ENCODE measurements around the gene ISLR. TPM values are rescaled to one million over a fixed set of nuclear protein-coding genes. Genes with fewer than 3 reads are reported as not detected.

The ISLR gene
- total and polyA plus RNA-seq, 4 donors, result 2.4 to 4.2 (median 3.5) TPM

- Histone ChIP-seq H3K4me1 (ENCODE audit: control insufficient read depth in 4 of 4, insufficient read depth in 4 of 4, low read length in 3 of 4) (peaks cover 0 to 4% (median 0%) of the 10 kb centered on the region in 4 donors), H3K9me3 (ENCODE audit: control insufficient read depth in 4 of 4, low read length in 3 of 4) (no peaks in the 10 kb centered on the region), H3K36me3 (ENCODE audit: control insufficient read depth in 4 of 4, insufficient read depth in 3 of 4, low read depth in 1 of 4, low read length in 3 of 4) (no peaks in the 10 kb centered on the region), H3K4me3 (ENCODE audit: low read depth in 1 of 3, low read length in 3 of 3) (no peak overlapping the region), H3K27me3 (ENCODE audit: control insufficient read depth in 4 of 4, insufficient read depth in 4 of 4, low read length in 3 of 4) (no peaks in the 10 kb centered on the region), H3K27ac (ENCODE audit: low read depth in 1 of 2, low read length in 2 of 2) (no peak overlapping the region), H3K9ac (ENCODE audit: low read depth in 1 of 2, low read length in 2 of 2) (no peak overlapping the region)
- 91% methylated on average over 45 of the region's 45 CpGs for WGBS
- TF ChIP-seq, protein P1, sequence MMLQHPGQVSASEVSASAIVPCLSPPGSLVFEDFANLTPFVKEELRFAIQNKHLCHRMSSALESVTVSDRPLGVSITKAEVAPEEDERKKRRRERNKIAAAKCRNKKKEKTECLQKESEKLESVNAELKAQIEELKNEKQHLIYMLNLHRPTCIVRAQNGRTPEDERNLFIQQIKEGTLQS (IDR thresholded peaks at IDR 0.05), result no peak
- TF ChIP-seq FOXA1 (IDR thresholded peaks at IDR 0.05) (no peak), SP1 (IDR thresholded peaks at IDR 0.05) (no peak), NR2F2 (IDR thresholded peaks at IDR 0.05) (no peak), FOXA2 (IDR thresholded peaks at IDR 0.05) (no peak), RAD21 (IDR thresholded peaks at IDR 0.05) (no peak), GABPA (IDR thresholded peaks at IDR 0.05 in 1 of 2, conservative IDR thresholded peaks at IDR 0.05 in 1 of 2) (no peak), TAF1 (conservative IDR thresholded peaks at IDR 0.05) (no peak), HNF4A (conservative IDR thresholded peaks at IDR 0.05) (no peak), RXRA (IDR thresholded peaks at IDR 0.05) (no peak), JUND (IDR thresholded peaks at IDR 0.05) (no peak), EGR1 (IDR thresholded peaks at IDR 0.05; ENCODE audit: low read depth in 2 of 2) (no peak), HNF4G (IDR thresholded peaks at IDR 0.05) (no peak), YY1 (IDR thresholded peaks at IDR 0.05) (no peak), CTCF (IDR thresholded peaks at IDR 0.05; ENCODE audit: low read depth, low read length, missing input control) (no peak)
- TF ChIP-seq, protein P2, sequence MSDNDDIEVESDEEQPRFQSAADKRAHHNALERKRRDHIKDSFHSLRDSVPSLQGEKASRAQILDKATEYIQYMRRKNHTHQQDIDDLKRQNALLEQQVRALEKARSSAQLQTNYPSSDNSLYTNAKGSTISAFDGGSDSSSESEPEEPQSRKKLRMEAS (IDR thresholded peaks at IDR 0.05), result no peak
- TF ChIP-seq, protein P3, sequence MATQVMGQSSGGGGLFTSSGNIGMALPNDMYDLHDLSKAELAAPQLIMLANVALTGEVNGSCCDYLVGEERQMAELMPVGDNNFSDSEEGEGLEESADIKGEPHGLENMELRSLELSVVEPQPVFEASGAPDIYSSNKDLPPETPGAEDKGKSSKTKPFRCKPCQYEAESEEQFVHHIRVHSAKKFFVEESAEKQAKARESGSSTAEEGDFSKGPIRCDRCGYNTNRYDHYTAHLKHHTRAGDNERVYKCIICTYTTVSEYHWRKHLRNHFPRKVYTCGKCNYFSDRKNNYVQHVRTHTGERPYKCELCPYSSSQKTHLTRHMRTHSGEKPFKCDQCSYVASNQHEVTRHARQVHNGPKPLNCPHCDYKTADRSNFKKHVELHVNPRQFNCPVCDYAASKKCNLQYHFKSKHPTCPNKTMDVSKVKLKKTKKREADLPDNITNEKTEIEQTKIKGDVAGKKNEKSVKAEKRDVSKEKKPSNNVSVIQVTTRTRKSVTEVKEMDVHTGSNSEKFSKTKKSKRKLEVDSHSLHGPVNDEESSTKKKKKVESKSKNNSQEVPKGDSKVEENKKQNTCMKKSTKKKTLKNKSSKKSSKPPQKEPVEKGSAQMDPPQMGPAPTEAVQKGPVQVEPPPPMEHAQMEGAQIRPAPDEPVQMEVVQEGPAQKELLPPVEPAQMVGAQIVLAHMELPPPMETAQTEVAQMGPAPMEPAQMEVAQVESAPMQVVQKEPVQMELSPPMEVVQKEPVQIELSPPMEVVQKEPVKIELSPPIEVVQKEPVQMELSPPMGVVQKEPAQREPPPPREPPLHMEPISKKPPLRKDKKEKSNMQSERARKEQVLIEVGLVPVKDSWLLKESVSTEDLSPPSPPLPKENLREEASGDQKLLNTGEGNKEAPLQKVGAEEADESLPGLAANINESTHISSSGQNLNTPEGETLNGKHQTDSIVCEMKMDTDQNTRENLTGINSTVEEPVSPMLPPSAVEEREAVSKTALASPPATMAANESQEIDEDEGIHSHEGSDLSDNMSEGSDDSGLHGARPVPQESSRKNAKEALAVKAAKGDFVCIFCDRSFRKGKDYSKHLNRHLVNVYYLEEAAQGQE (IDR thresholded peaks at IDR 0.05), result no peak
- TF ChIP-seq, protein P4, sequence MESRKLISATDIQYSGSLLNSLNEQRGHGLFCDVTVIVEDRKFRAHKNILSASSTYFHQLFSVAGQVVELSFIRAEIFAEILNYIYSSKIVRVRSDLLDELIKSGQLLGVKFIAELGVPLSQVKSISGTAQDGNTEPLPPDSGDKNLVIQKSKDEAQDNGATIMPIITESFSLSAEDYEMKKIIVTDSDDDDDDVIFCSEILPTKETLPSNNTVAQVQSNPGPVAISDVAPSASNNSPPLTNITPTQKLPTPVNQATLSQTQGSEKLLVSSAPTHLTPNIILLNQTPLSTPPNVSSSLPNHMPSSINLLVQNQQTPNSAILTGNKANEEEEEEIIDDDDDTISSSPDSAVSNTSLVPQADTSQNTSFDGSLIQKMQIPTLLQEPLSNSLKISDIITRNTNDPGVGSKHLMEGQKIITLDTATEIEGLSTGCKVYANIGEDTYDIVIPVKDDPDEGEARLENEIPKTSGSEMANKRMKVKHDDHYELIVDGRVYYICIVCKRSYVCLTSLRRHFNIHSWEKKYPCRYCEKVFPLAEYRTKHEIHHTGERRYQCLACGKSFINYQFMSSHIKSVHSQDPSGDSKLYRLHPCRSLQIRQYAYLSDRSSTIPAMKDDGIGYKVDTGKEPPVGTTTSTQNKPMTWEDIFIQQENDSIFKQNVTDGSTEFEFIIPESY (IDR thresholded peaks at IDR 0.05), result no peak
- DNase-seq (ENCODE audit: low spot score), result no peak
These were observed 2.0 kb downstream of the ISLR start for GRCh38 chr15:74175271-74176191.
